ENCODE measurements around the gene WASF2. TPM values are rescaled to one million over a fixed set of nuclear protein-coding genes. Genes with fewer than 3 reads are reported as not detected.

WASF2 gene
- total RNA-seq, 1 donor from 2014 or later, result 57.3 TPM

GRCh38 chr1:27377760-27378495, 112.0 kb downstream of the WASF2 start:
- intact Hi-C loops (cut with DNase I), result no loop called here
- DNase-seq (ENCODE audit: missing footprints) (no peak), ATAC-seq (no peak)

- intact Hi-C loops (cut with DNase I), result no loop called here
Measured at GRCh38 chr1:27374362-27375086, 115.4 kb downstream of the WASF2 start, which contains the start of gene FCN3. FCN3 (minus strand) TSS chr1:27374824; CDS start chr1:27374818, 6 bp downstream.

GRCh38 chr1:27372808-27373690, 116.9 kb downstream of the WASF2 start:
- intact Hi-C loops (cut with DNase I), result no loop called here
- no peak for ATAC-seq
- no peak for DNase-seq (ENCODE audit: missing footprints)

More at GRCh38 chr1:27374362-27375086, 115.4 kb downstream of the WASF2 start, which contains the start of gene FCN3:
- no peak for DNase-seq (ENCODE audit: missing footprints)
- no peak for ATAC-seq

- ATAC-seq, result no peak
- no peak for DNase-seq (ENCODE audit: missing footprints)
- intact Hi-C loops (cut with DNase I), result no loop called here
Measured at GRCh38 chr1:27372022-27372807, 117.8 kb downstream of the WASF2 start.

- intact Hi-C loops (cut with DNase I), result loop anchor here (1.0 to 5.0 kb wide), 2 partner anchors 19 to 47 kb away; partner anchors contain the start of gene TMEM222
- ATAC-seq (no peak), DNase-seq (ENCODE audit: missing footprints) (no peak)
Measured at GRCh38 chr1:27368869-27369582, 120.9 kb downstream of the WASF2 start.

- ATAC-seq (no peak), DNase-seq (ENCODE audit: missing footprints) (no peak)
- intact Hi-C loops (cut with DNase I), result loop anchor here (5.0 kb wide), 1 partner anchor 45 kb away; the partner anchor contains the start of gene TMEM222
Measured at GRCh38 chr1:27367160-27367650, 122.8 kb downstream of the WASF2 start.

GRCh38 chr1:27366411-27367159, 123.4 kb downstream of the WASF2 start, which contains the start of gene MAP3K6:
MAP3K6 (minus strand) TSS chr1:27366961; CDS start chr1:27366597, 364 bp downstream.
- ATAC-seq (peak; percentile 86), DNase-seq (ENCODE audit: missing footprints) (peak; percentile 95)
- intact Hi-C loops (cut with DNase I), result loop anchor here (1.0 to 5.0 kb wide), 2 partner anchors 26 to 44 kb away; partner anchors contain the start of genes GPR3 and TMEM222

- intact Hi-C loops (cut with DNase I), result loop anchor here (1.0 to 5.0 kb wide), 2 partner anchors 26 to 44 kb away; partner anchors contain the start of genes GPR3 and TMEM222
Measured at GRCh38 chr1:27366113-27366410, 123.9 kb downstream of the WASF2 start.

GRCh38 chr1:27365372-27366112, 124.4 kb downstream of the WASF2 start:
- ATAC-seq, result peak; percentile 76
- DNase-seq (ENCODE audit: missing footprints), result peak; percentile 93
- intact Hi-C loops (cut with DNase I), result loop anchor here (1.0 to 5.0 kb wide), 2 partner anchors 27 to 43 kb away; partner anchors contain the start of genes GPR3 and TMEM222

More at GRCh38 chr1:27366113-27366410, 123.9 kb downstream of the WASF2 start:
- peak; percentile 96 for DNase-seq (ENCODE audit: missing footprints)
- ATAC-seq, result peak; percentile 73

- intact Hi-C loops (cut with DNase I), result loop anchor here (5.0 kb wide), 1 partner anchor 43 kb away; the partner anchor contains the start of gene TMEM222
Measured at GRCh38 chr1:27364696-27365371, 125.1 kb downstream of the WASF2 start.

GRCh38 chr1:27363766-27364695, 125.9 kb downstream of the WASF2 start:
- intact Hi-C loops (cut with DNase I), result no loop called here
- no peak for DNase-seq (ENCODE audit: missing footprints)
- no peak for ATAC-seq

More at GRCh38 chr1:27364696-27365371, 125.1 kb downstream of the WASF2 start:
- DNase-seq (ENCODE audit: missing footprints), result no peak
- ATAC-seq, result no peak

- no peak for ATAC-seq
- intact Hi-C loops (cut with DNase I), result no loop called here
- peak; percentile 8 for DNase-seq (ENCODE audit: missing footprints)
Measured at GRCh38 chr1:27361553-27361952, 128.4 kb downstream of the WASF2 start.

GRCh38 chr1:27361044-27361402, 128.9 kb downstream of the WASF2 start:
- intact Hi-C loops (cut with DNase I), result no loop called here
- DNase-seq (ENCODE audit: missing footprints), result no peak
- ATAC-seq, result no peak
